GM21381 (cell line): ENCODE measurements around the gene RETSAT.
A peak's percentile ranks its signal among the peaks of the same experiment; 100 is the strongest.
"Not testable (repeated sequence)": the region's sequence is repeated elsewhere in the genome, so short reads cannot be mapped to it uniquely, and the experiment has no call there.

Source experiments
- ATAC-seq: cut with Tn5 transposase; IDR thresholded peaks from one replicate; pipeline ENCODE4 v1.9.1; 2021; ENCODE audit warnings: mild to moderate bottlenecking, moderate library complexity; ENCODE audit not compliant: unreplicated experiment

Gene RETSAT

DNA sequence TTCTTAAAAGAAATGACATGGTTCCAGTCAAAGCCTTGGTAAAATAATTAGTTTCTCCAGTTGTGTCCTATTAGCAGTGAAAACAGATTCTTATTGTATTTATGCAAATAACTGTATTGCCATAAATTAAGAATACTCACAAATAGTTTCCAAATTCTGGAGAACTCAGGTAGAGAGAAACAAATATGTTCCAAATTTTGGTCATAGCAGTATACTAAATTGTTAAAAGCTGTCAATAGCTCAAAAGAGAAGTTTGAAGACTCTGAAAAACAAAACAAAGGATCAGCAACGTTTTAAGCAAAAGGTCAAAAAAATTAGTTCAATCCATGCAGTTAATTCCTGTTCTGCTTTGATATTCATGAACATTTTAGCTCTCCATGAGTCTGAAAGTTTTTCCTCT lies 25.7 kb upstream of the RETSAT start:
- no peak for ATAC-seq

- ATAC-seq = no peak
These were observed 23.9 kb upstream of the RETSAT start for GRCh38 chr2:85378257-85378656.

DNA sequence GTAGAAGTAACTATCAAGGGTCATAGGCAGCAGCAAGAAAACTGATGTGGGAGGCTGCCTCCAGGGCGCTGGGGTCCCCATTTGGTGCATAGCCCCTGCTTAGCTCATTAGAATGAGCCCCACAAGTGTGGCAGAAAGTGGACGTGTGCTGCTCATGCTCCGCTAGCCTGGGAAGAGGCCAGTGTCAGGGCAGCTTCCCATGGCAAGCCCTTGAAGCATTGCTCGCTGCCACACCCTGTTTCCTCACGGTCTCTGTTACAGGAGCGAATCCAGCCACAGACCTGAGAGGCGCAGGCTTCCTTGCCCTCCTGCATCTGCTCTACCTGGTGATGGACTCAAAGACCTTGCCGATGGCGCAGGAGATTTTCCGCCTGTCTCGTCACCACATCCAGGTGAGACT lies 22.8 kb upstream of the RETSAT start:
- ATAC-seq = no peak

- ATAC-seq = no peak
These were observed 22.1 kb upstream of the RETSAT start for GRCh38 chr2:85376291-85377065.

DNA sequence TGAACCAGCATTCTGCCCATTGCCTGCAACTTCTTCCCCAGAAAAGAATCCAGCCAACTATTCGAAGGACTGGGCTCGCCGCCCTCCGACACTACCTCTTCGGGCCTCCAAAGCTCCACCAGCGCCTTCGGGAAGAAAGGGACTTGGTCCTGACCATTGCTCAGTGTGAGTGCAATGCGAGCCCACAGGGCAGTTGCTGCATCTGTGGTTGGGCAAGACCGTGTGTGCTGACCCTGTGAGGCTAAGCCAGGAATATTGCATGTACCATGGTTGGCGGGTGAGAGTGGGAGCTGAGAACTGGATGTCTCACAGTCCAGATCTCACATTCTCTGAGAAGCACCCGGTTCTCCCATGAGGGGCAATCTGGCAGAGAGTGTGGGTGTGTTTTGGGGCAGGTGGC lies 16.7 kb upstream of the RETSAT start:
- no peak for ATAC-seq

GRCh38 chr2:85369500-85369899 lies 15.2 kb upstream of the RETSAT start:
- no peak for ATAC-seq

- no peak for ATAC-seq
These were observed 14.6 kb upstream of the RETSAT start for GRCh38 chr2:85368921-85369320.

DNA sequence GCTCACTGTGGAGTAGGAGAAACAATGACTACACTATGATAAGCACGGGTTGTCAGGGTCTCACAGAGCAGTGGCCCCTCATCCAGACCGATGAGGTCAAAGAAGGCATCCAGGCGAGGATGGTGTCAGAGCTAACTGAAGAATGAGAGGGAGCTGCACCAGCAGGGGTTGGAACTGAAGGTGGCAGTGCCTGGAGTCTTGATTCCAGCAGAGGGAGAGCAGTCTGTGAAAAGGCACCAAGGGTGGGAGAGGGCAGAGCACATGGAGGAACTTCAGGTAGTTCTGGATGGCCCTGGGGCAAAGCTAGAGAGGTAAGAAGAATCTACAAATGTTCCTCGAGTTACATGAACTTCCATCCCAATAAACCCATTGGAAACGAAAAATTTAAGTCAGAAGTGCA lies 12.9 kb upstream of the RETSAT start:
- no peak for ATAC-seq

DNA sequence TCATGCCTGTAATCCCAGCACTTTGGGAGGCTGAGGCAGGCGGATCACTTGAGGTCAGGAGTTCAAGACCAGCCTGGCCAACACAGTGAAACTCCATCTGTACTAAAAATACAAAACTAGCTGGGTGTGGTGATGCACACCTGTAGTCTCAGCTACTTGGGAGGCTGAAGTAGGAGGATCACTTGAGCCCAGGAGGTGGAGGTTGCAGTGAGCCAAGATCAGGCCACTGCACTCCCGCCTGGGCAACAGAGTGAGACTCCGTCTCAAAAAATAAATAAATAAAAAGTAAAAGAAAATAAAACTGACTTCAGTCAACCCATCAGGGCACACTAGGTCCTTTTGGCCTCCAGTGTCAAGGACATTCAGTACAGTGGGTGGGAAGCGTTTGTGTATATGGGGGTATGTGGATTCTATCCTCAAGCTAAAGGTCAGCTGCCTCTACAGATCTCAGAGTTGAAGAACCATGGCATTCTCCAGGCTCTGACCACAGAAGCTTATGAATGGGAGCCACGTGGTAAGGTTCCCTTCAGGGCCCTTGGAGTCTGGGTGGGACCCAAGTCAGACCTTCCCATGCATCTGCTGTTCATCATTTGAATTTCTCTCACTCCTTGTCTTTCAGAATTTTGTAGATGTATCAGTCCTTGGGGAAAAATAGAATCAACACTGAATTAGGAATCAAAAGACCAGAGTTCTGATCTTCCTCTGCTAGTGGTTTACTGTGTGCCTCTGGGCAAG lies 8.5 kb upstream of the RETSAT start:
- ATAC-seq = not testable (repeated sequence)

DNA sequence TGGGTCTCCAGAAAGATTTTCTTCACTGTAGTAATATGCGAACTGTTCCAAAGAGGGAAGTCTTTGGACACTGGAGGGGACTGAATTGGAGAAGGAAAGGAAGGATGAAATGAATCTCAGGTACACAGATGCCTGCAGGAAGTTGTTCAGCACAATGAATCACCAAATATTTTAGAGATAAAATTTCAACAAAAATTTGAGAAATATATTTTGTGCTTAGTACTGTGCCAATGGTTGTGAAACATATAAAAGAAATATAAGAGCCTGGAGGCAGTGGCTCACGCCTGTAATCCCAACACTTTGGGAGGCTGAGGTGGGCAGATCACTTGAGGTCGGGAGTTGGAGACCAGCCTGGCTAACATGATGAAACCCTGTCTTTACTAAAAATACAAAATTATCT lies 3.4 kb upstream of the RETSAT start:
- no peak for ATAC-seq

DNA sequence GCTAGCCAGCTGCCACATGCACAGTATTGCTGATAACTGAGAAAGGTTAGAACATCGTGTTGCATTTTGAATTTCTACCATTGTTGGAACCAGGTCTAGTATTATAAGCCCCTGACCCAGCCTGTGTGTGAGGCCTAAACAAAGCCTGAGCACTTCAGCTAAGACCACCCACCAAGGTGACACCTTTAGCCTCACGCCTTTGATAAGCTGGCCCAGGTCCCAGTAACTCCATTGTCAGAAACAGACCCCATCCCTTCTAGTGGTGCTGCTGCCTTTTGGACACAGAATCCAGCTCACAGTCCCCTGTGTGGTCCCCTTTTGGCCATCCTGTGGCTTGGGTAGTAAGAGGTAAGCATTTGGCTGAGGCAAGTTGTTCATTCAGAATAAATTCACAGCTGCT lies 1.9 kb upstream of the RETSAT start:
- ATAC-seq = no peak

DNA sequence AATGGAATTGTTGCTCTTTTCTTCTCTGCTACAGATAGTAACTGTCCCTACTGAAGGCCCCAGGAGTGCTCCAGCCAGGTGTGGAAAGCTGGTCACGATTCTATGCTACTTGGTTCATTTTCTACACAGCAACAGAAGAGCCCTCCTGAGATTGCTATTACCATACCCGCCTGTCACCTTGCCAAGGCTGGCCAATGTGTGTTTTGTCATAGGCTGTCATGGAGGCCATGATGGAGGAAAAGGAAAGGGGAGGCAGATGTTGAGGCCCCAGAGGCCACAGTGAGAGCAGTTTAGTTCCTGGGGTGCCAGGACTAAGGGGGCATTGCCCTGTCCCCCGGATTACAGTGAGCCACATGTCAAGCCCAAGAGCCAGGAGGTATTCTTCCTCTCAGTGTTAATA lies 1.2 kb upstream of the RETSAT start:
- ATAC-seq = no peak

GRCh38 chr2:85355073-85355410 lies 714 bp upstream of the RETSAT start:
- ATAC-seq = no peak

GRCh38 chr2:85353876-85354285 lies 447 bp downstream of the RETSAT start:
- peak; percentile 3 for ATAC-seq

- no peak for ATAC-seq
These were observed 6.7 kb downstream of the RETSAT start for GRCh38 chr2:85347599-85347998.

- no peak for ATAC-seq
These were observed 9.9 kb downstream of the RETSAT start for GRCh38 chr2:85344356-85344954.

GRCh38 chr2:85343207-85343895 lies 11.0 kb downstream of the RETSAT start:
- not testable (repeated sequence) for ATAC-seq

- no peak for ATAC-seq
These were observed 12.2 kb downstream of the RETSAT start for GRCh38 chr2:85342156-85342555.

GRCh38 chr2:85341269-85342029 lies 12.9 kb downstream of the RETSAT start:
- no peak for ATAC-seq

DNA sequence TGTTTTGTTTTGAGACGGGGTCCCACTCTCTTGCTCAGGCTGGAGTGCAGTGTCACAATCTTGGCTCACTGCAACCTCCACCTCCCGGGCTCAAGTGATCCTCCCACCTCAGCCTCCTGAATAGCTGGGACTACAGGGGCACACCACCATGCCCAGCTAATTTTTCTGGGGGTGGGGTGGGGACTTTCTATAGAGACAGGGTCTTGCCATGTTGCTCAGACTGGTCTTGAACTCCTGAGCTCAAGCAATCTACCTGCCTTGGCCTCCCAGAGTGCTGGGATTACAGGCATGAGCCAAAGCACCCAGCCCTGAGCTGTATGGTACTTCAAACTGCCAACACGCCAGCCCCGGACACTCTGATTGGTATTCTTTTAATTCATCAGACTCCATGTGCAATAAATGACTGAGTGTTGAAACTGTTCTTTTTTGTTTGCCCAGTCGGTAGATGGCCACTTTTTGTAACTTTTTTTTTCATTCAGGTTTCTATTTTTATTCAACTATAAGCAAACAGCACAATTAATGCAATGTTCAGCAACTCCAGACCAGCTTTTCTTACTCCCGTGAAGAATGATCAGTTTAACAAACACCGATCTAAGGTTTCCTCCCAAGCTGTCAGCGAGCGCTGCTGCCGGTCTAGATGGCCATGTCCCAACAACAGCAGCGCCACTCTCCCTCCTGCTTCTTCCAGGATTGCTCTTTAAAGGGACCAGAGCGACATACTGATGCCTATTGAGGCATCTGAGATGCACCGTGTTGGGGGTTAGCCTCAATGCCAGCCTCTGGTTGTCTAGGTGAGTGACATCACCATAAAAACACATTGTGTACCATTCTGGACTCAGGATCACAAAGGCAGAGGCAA lies 14.1 kb downstream of the RETSAT start:
- no peak for ATAC-seq
